T47D (cell line): ENCODE measurements around the gene NOL9.

Experiments
- DNase-seq, 2 experiments: peaks; one replicate each; pipeline versions ENCODE4 v3.0.0 to v3.0.0-alpha.2; 2011 to 2012; ENCODE audit warnings: low read depth in 1 of 2, low spot score in 1 of 2
- JUND ChIP-seq: IDR thresholded peaks from 2 replicates; pipeline ENCODE4 v1.6.1; 2012; ENCODE audit warnings: low read depth
- in situ Hi-C: cut with HindIII; loops from 2 replicates; pipeline ENCODE4 v1.10.0; 2016; ENCODE audit warnings: low sequenced_read_pairs, low pct_unique_long_range_greater_than_20kb

Gene NOL9

GRCh38 chr1:6519935-6520671 lies 34.2 kb downstream of the NOL9 start:
- DNase-seq = peak in 1 of 2 experiments; percentile 19
- in situ Hi-C loops = no loop called here
- TF ChIP-seq JUND = no peak

- in situ Hi-C loops = no loop called here
- TF ChIP-seq JUND = no peak
- no peak for DNase-seq
These were observed 34.8 kb downstream of the NOL9 start for GRCh38 chr1:6519491-6519934.

- no peak for DNase-seq
- in situ Hi-C loops = no loop called here
- no peak for TF ChIP-seq JUND
These were observed 36.9 kb downstream of the NOL9 start for GRCh38 chr1:6517435-6517851.

GRCh38 chr1:6515771-6516170 lies 38.5 kb downstream of the NOL9 start:
- no peak for TF ChIP-seq JUND
- in situ Hi-C loops = no loop called here
- no peak for DNase-seq

GRCh38 chr1:6513320-6513801 lies 41.0 kb downstream of the NOL9 start:
- TF ChIP-seq JUND = no peak
- in situ Hi-C loops = no loop called here
- DNase-seq = peak; percentile 60 to 82

- no peak for TF ChIP-seq JUND
- no peak for DNase-seq
- in situ Hi-C loops = no loop called here
These were observed 41.4 kb downstream of the NOL9 start for GRCh38 chr1:6512908-6513280.

GRCh38 chr1:6512245-6512907 lies 41.9 kb downstream of the NOL9 start:
- no peak for DNase-seq
- in situ Hi-C loops = no loop called here
- no peak for TF ChIP-seq JUND

- in situ Hi-C loops = no loop called here
- no peak for DNase-seq
- no peak for TF ChIP-seq JUND
These were observed 42.6 kb downstream of the NOL9 start for GRCh38 chr1:6511561-6512244.

GRCh38 chr1:6511056-6511455 lies 43.3 kb downstream of the NOL9 start:
- in situ Hi-C loops = no loop called here
- no peak for TF ChIP-seq JUND
- no peak for DNase-seq

- in situ Hi-C loops = no loop called here
- DNase-seq = no peak
- no peak for TF ChIP-seq JUND
These were observed 43.8 kb downstream of the NOL9 start for GRCh38 chr1:6510493-6510892.

- no peak for TF ChIP-seq JUND
- DNase-seq = no peak
- in situ Hi-C loops = no loop called here
These were observed 44.4 kb downstream of the NOL9 start for GRCh38 chr1:6509919-6510291.

- in situ Hi-C loops = no loop called here
- no peak for DNase-seq
- TF ChIP-seq JUND = no peak
These were observed 44.9 kb downstream of the NOL9 start for GRCh38 chr1:6509220-6509918.
